ENCODE data around the gene STARD10.

- TF ChIP-seq, protein P1, sequence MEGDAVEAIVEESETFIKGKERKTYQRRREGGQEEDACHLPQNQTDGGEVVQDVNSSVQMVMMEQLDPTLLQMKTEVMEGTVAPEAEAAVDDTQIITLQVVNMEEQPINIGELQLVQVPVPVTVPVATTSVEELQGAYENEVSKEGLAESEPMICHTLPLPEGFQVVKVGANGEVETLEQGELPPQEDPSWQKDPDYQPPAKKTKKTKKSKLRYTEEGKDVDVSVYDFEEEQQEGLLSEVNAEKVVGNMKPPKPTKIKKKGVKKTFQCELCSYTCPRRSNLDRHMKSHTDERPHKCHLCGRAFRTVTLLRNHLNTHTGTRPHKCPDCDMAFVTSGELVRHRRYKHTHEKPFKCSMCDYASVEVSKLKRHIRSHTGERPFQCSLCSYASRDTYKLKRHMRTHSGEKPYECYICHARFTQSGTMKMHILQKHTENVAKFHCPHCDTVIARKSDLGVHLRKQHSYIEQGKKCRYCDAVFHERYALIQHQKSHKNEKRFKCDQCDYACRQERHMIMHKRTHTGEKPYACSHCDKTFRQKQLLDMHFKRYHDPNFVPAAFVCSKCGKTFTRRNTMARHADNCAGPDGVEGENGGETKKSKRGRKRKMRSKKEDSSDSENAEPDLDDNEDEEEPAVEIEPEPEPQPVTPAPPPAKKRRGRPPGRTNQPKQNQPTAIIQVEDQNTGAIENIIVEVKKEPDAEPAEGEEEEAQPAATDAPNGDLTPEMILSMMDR (IDR thresholded peaks at IDR 0.05; ENCODE audit: insufficient read depth, low read depth, low read length): no peak
- no peak for TF ChIP-seq EZH2 (IDR thresholded peaks at IDR 0.05; ENCODE audit: insufficient read depth, low read length)
Measured at GRCh38 chr11:72832301-72833082, 38.6 kb upstream of the STARD10 start.

Data from astrocyte (in vitro differentiated cells and primary cell).